Neuronal stem cell (in vitro differentiated cells): ENCODE results near the gene KRTAP15-1.

Experiments
- DNase-seq: peaks from one replicate; pipeline ENCODE4 v3.0.0-alpha.2; 2013; ENCODE audit warnings: low spot score
- H2AFZ ChIP-seq: one replicate; pipeline ENCODE4 v1.6.1; 2013; ENCODE audit warnings: mild to moderate bottlenecking, low read length, inconsistent platforms
- H2AK5ac ChIP-seq: 2 replicates; pipeline ENCODE4 v1.6.1; 2013; ENCODE audit warnings: low read depth, mild to moderate bottlenecking, inconsistent platforms, low read length, moderate library complexity, mixed read lengths
- H2BK120ac ChIP-seq: 2 replicates; pipeline ENCODE4 v1.6.1; 2013; ENCODE audit warnings: low read depth, mild to moderate bottlenecking, inconsistent platforms, low read length, moderate library complexity, mixed read lengths
- H2BK12ac ChIP-seq: one replicate; pipeline ENCODE4 v1.6.1; 2013; ENCODE audit warnings: low read length, inconsistent platforms
- H2BK15ac ChIP-seq: 2 replicates; pipeline ENCODE4 v1.6.1; 2013; ENCODE audit warnings: mild to moderate bottlenecking, low read length, inconsistent platforms, mixed read lengths
- H2BK5ac ChIP-seq: one replicate; pipeline ENCODE4 v1.6.1; 2013; ENCODE audit warnings: inconsistent platforms, mild to moderate bottlenecking, low read length, moderate library complexity
- H3K14ac ChIP-seq: one replicate; pipeline ENCODE4 v1.6.1; 2013; ENCODE audit warnings: low read length, inconsistent platforms
- H3K18ac ChIP-seq: 2 replicates; pipeline ENCODE4 v1.6.1; 2013; ENCODE audit warnings: low read length, inconsistent platforms
- H3K23ac ChIP-seq: 2 replicates; pipeline ENCODE4 v1.6.1; 2013; ENCODE audit warnings: low read depth, mild to moderate bottlenecking, mixed read lengths, low read length, inconsistent platforms; ENCODE audit not compliant: poor library complexity
- H3K27ac ChIP-seq: replicated peaks from 3 replicates; pipeline ENCODE4 v1.5.1; 2013; ENCODE audit warnings: low read length, inconsistent platforms
- H3K27me3 ChIP-seq, 3 experiments: 2 replicates each; pipeline ENCODE4 v1.6.1; 2013; ENCODE audit warnings: low read length in 3 of 3, mild to moderate bottlenecking in 2 of 3, inconsistent platforms in 1 of 3, low read depth in 1 of 3, mixed read lengths in 1 of 3, moderate library complexity in 1 of 3; ENCODE audit not compliant: control insufficient read depth in 3 of 3, insufficient read depth in 3 of 3
- H3K36me3 ChIP-seq, 2 donors: replicated peaks in 1 of 2; 2 replicates each; pipeline ENCODE4 v1.6.1; 2013; ENCODE audit warnings: low read length in 2 of 2; ENCODE audit not compliant: control insufficient read depth in 2 of 2, insufficient read depth in 2 of 2
- H3K4ac ChIP-seq: 2 replicates; pipeline ENCODE4 v1.6.1; 2013; ENCODE audit warnings: inconsistent platforms, mild to moderate bottlenecking, low read length, moderate library complexity
- H3K4me1 ChIP-seq, 2 donors: 1 replicate in 1 of 2; 2 replicates in 1 of 2; pipeline ENCODE4 v1.6.1; 2013; ENCODE audit warnings: low read length in 2 of 2, low read depth in 1 of 2; ENCODE audit not compliant: control insufficient read depth in 2 of 2, insufficient read depth in 1 of 2
- H3K4me2 ChIP-seq: one replicate; pipeline ENCODE4 v1.6.1; 2013; ENCODE audit warnings: mild to moderate bottlenecking, low read length, inconsistent platforms; ENCODE audit not compliant: insufficient read depth, poor library complexity, severe bottlenecking
- H3K4me3 ChIP-seq, 2 donors: 2 replicates each; pipeline ENCODE4 v1.5.1; 2013; ENCODE audit warnings: low read length in 2 of 2, mild to moderate bottlenecking in 2 of 2, inconsistent platforms in 1 of 2, moderate library complexity in 1 of 2
- H3K79me1 ChIP-seq: one replicate; pipeline ENCODE4 v1.6.1; 2013; ENCODE audit warnings: low read depth, mild to moderate bottlenecking, inconsistent platforms, low read length, moderate library complexity
- H3K9ac ChIP-seq: one replicate; pipeline ENCODE4 v1.6.1; 2013; ENCODE audit warnings: mild to moderate bottlenecking, low read depth, low read length, inconsistent platforms; ENCODE audit not compliant: poor library complexity
- H3K9me3 ChIP-seq, 2 donors: replicated peaks in 1 of 2; 2 replicates each; pipeline versions ENCODE3 to v1.6.1; 2013; ENCODE audit warnings: low read length in 2 of 2, mild to moderate bottlenecking in 2 of 2, inconsistent platforms in 1 of 2, low read depth in 1 of 2, mixed read lengths in 1 of 2, moderate library complexity in 1 of 2; ENCODE audit not compliant: control insufficient read depth in 2 of 2, insufficient read depth in 1 of 2
- H4K8ac ChIP-seq: one replicate; pipeline ENCODE4 v1.6.1; 2013; ENCODE audit warnings: low read depth, mild to moderate bottlenecking, inconsistent platforms, low read length, moderate library complexity
- H4K91ac ChIP-seq: one replicate; pipeline ENCODE4 v1.6.1; 2013; ENCODE audit warnings: low read length, low read depth, mild to moderate bottlenecking, inconsistent platforms; ENCODE audit not compliant: poor library complexity
- WGBS, 2 donors: extraction: QIAGEN DNeasy Blood & Tissue Kit; methylation state at CpG; one replicate each; pipeline ENCODE4 v1.1.7; 2013; ENCODE audit warnings: missing lambda C conversion rate in 2 of 2, mixed read lengths in 1 of 2; ENCODE audit not compliant: insufficient read length in 2 of 2, insufficient replicate concordance in 1 of 2; ENCODE audit errors: extremely low coverage in 2 of 2; 5-methylcytosine and 5-hydroxymethylcytosine counted together

The KRTAP15-1 gene

GRCh38 chr21:30478004-30478403 is 37.9 kb downstream of the KRTAP15-1 start:
- WGBS, 2 donors, result no CpG with 5 or more reads among the region's 3 CpGs
- H3K27me3 ChIP-seq, result no peaks in the 10 kb centered on the region
- no peak overlapping the region for H3K9ac ChIP-seq
- no peak overlapping the region for H3K14ac ChIP-seq
- no peak for DNase-seq
- H3K4me3 ChIP-seq, result no peak overlapping the region
- H3K27ac ChIP-seq, result no peak overlapping the region
- H3K36me3 ChIP-seq, result no peaks in the 10 kb centered on the region
- H4K91ac ChIP-seq, result no peak overlapping the region
- H2AK5ac ChIP-seq, result no peak overlapping the region
- H3K23ac ChIP-seq, result no peak overlapping the region
- no peak overlapping the region for H2BK120ac ChIP-seq
- H3K18ac ChIP-seq, result no peak overlapping the region
- no peaks in the 10 kb centered on the region for H3K79me1 ChIP-seq
- H3K4me2 ChIP-seq, result no peak overlapping the region
- H4K8ac ChIP-seq, result no peak overlapping the region
- H3K4me1 ChIP-seq, result no peaks in the 10 kb centered on the region
- H3K4ac ChIP-seq, result no peak overlapping the region
- no peaks in the 10 kb centered on the region for H3K9me3 ChIP-seq
- H2BK15ac ChIP-seq, result no peak overlapping the region
- H2BK5ac ChIP-seq, result no peak overlapping the region
- H2AFZ ChIP-seq, result no peak overlapping the region
- no peak overlapping the region for H2BK12ac ChIP-seq

- Histone ChIP-seq H2BK12ac (no peak overlapping the region), H3K18ac (no peak overlapping the region), H4K91ac (no peak overlapping the region), H2BK120ac (no peak overlapping the region), H3K4me2 (no peak overlapping the region), H3K23ac (no peak overlapping the region), H3K9me3 (no peaks in the 10 kb centered on the region), H2BK15ac (no peak overlapping the region), H2AK5ac (no peak overlapping the region), H3K27me3 (no peaks in the 10 kb centered on the region), H4K8ac (no peak overlapping the region), H3K14ac (no peak overlapping the region), H3K4ac (no peak overlapping the region), H3K4me1 (no peaks in the 10 kb centered on the region), H2AFZ (no peak overlapping the region), H3K36me3 (no peaks in the 10 kb centered on the region), H3K79me1 (no peaks in the 10 kb centered on the region), H2BK5ac (no peak overlapping the region), H3K27ac (no peak overlapping the region), H3K9ac (no peak overlapping the region), H3K4me3 (no peak overlapping the region)
- WGBS, 2 donors, result no CpG with 5 or more reads among the region's 4 CpGs
- DNase-seq, result no peak
Measured at GRCh38 chr21:30479259-30479658, 39.2 kb downstream of the KRTAP15-1 start.

DNA sequence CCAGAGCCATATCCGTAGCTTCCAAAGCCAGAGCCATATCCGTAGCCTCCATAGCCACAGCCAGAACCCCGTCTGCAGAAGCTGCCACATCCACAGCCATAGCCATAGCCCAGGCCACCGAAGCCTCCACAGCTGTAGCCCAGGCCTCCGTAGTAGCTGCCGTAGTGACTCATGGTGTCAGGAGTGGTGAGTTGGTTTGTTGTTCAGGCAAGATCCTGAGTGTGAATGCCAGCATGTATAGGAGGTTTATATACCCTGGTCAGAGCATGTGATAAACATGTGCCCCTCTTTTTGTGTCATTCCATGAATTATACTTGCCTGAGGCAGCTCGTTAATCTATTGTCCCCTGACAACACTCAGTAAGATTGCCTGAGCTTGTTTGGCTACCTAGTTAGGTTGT is 40.1 kb downstream of the KRTAP15-1 start, which contains the start of gene KRTAP19-1:
Gene KRTAP19-1, minus strand, starts transcription at position 223 of the 400 bp plus-strand sequence. Its CDS starts 50 bp downstream, at position 173.
- no peak within 1 kb of the TSS for H3K14ac ChIP-seq

DNA sequence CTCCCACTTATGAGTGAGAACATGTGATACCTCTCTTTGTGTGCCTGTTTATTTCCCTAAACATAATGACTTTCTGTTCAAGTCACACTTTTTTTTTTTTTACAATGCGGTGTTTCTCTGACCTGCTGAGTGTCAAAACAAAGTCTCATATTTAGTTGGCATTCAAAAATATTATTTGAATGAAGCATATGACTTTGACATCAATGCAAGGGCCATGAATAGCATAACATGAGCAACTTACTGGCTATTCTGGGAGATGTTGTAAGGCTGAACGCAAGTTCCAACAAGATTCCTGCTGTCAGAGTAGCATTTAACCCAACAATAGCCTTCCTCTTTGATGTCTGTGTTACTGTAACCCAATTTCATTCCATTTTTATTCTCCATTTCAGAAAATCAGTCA is 42.1 kb downstream of the KRTAP15-1 start:
- H3K23ac ChIP-seq, result no peak overlapping the region
- H2AK5ac ChIP-seq, result no peak overlapping the region
- no peak overlapping the region for H3K14ac ChIP-seq
- H3K79me1 ChIP-seq, result no peaks in the 10 kb centered on the region
- H3K4me1 ChIP-seq, result no peaks in the 10 kb centered on the region
- no peaks in the 10 kb centered on the region for H3K27me3 ChIP-seq
- no peak overlapping the region for H4K91ac ChIP-seq
- no peak overlapping the region for H3K27ac ChIP-seq
- no peak overlapping the region for H3K4ac ChIP-seq
- no peak overlapping the region for H2BK5ac ChIP-seq
- H2AFZ ChIP-seq, result no peak overlapping the region
- H3K4me3 ChIP-seq, result no peak overlapping the region
- H4K8ac ChIP-seq, result no peak overlapping the region
- no peak overlapping the region for H2BK120ac ChIP-seq
- no peak overlapping the region for H2BK12ac ChIP-seq
- WGBS, 2 donors, result no CpG with 5 or more reads among the region's 2 CpGs
- H3K18ac ChIP-seq, result no peak overlapping the region
- no peak overlapping the region for H3K9ac ChIP-seq
- no peak overlapping the region for H2BK15ac ChIP-seq
- peaks cover 0 to 1% of the 10 kb centered on the region in 2 donors for H3K9me3 ChIP-seq
- no peak overlapping the region for H3K4me2 ChIP-seq
- no peaks in the 10 kb centered on the region for H3K36me3 ChIP-seq
- no peak for DNase-seq

More for the DNA sequence above, 40.1 kb downstream of the KRTAP15-1 start, which contains the start of gene KRTAP19-1:
- WGBS, 2 donors, result no CpG with 5 or more reads among the region's 7 CpGs
- Histone ChIP-seq H3K27me3 (no peaks in the 10 kb centered on the region), H2BK120ac (no peak within 1 kb of the TSS), H2AFZ (no peak within 1 kb of the TSS), H3K4me3 (no peak within 1 kb of the TSS), H3K36me3 (no peaks in the 10 kb centered on the region), H3K27ac (no peak within 1 kb of the TSS), H3K4me2 (no peak within 1 kb of the TSS), H3K79me1 (no peaks in the 10 kb centered on the region), H2BK5ac (no peak within 1 kb of the TSS), H3K9ac (no peak within 1 kb of the TSS), H3K9me3 (no peaks in the 10 kb centered on the region), H3K18ac (no peak within 1 kb of the TSS), H4K8ac (no peak within 1 kb of the TSS), H2AK5ac (no peak within 1 kb of the TSS), H3K23ac (no peak within 1 kb of the TSS), H2BK12ac (no peak within 1 kb of the TSS), H3K4ac (no peak within 1 kb of the TSS), H3K4me1 (no peaks in the 10 kb centered on the region), H4K91ac (no peak within 1 kb of the TSS), H2BK15ac (no peak within 1 kb of the TSS)
- DNase-seq, result no peak
